ENCODE measurements around the gene CYB5RL.

The CYB5RL gene

DNA sequence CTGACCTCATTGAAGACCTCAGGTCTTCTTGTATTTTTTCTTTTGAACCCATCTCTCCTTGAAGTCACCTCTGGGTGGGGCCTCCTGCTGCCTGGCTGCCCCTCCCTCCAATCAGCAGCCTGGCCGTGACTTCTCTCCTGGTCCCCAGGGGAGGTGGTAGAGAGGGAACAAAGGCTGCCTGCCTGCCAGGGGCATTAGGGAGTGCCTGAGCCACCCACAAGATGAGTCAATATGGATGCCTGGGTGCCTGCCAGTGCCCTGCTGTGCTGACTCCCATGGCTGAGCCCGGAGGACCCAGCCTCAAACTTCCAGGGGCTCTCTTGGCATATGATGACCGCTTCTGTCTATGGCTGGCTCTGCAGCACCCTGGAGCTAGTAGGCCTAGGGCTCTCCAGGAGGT, 41.8 kb downstream of the CYB5RL start:
- no peak for DNase-seq

DNA sequence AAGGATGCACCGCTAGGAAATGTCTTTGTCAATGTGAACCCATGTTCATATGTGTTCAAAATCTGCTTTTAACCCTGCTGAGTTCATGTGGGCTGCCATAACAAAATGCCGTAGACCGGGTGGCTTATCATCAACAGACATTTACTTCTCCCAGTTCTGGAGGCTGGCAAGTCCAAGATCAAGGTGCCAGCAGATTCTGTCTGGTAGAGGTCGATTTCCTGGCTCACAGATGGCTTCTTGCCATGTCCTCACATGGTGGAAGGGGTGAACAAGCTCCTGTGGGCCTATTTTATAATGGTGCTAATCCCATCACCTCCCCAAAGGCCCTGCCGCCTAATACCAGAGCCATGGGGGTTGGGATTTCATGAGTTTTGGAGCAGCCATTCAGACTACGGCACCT, 42.4 kb downstream of the CYB5RL start:
- DNase-seq = no peak

- no peak for DNase-seq
Measured at GRCh38 chr1:54156986-54157385, 42.8 kb downstream of the CYB5RL start.

DNA sequence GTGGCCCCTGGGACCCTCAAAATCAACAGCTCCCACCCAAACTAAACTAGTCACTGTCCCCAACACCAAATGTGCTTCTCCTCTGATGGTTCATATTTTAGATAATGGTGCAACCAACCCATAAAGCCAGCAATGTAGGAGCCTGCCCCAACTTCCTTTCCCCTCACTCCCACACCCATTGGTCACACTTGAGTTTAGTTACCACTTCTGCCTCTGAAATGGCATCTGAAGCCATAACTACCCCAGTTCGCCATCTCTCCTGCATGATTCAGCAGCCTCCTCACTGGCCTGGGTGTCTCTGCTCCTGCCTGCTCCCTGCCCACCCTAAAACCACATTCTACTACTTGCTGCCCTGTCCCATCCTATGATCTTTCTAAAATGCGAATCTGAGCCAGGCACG, 43.6 kb downstream of the CYB5RL start:
- DNase-seq = no peak

DNA sequence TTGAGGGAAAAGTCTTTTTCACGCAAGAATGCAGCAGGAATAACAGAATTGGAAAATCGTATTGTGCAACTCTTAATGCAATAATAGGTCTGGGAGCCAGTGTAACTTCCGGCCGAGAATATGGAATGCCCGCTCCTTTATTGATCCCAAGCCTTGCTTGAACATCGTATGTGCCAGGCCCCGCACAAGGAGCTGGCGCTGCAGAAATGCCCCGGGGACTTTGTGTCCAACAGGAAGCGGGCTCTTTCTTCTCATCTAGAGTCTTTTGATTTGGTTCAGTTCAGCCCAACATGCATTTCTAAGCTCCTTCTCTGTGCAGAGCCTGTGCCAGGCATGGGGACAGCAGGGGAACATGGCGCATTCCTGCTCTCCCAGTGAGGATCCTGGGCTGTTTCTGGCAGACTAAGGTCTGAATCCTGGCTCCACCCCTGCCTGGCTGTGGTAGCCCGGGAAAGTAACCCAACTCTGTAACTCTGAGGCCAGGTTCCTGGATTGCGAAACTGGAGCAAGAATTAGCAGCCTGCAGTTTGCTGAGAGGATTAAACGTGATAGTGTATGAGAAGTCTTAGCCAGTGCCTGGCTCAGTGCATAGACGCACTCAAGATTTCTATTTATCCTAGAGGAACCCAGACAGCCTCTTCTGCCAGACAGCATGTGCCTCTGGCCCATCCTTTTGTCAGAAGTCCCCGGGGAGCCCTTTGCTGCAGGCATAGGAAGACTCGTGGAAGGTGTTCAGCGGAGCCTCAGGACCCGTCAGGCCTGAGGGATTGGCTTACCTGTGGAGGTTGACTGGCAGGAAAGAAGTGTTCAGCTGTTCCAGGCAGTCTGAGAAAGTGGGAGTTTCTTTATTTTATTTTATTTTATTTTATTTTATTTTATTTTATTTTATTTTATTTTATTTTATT, 46.0 kb downstream of the CYB5RL start:
- no peak for DNase-seq

GRCh38 chr1:54152696-54153095, 47.1 kb downstream of the CYB5RL start, which contains the start of gene CDCP2:
TSS of gene CDCP2 (minus strand) at chr1:54153000. CDS start at chr1:54152922, 78 bp downstream.
- no peak for DNase-seq

DNA sequence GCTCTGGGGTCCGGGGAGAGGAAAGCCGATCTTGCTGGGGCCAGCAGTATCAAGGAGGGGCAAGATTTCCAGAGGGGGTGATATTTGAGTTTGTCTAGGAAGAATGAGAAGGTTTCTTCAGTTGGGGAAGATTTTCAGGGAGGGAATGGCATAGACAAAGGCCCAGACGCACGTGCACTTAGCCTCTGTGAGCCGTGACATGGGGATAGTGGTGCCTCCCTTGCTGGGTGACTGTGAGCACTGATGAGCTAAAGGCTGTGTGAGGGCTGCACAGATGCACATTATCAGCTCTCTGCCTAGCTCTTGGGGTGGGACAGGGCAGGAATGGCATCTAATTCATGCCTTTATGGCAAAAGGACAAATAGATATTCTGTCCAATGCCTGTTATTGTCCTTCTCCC, 48.8 kb downstream of the CYB5RL start:
- no peak for DNase-seq
